GM10266 (cell line): Measurements from ENCODE around the gene NEIL3.

Experiments
- DNase-seq: peaks from one replicate; pipeline ENCODE4 v3.0.0; 2012; ENCODE audit errors: extremely low spot score
- CTCF ChIP-seq: IDR thresholded peaks from 2 replicates; pipeline ENCODE4 v1.5.1; 2012; ENCODE audit warnings: mild to moderate bottlenecking, low read depth; ENCODE audit not compliant: control insufficient read depth, insufficient read depth; ENCODE audit errors: missing control alignments

The NEIL3 gene

GRCh38 chr4:177369372-177369771 is 59.7 kb downstream of the NEIL3 start:
- DNase-seq = no peak
- no peak for TF ChIP-seq CTCF

GRCh38 chr4:177371461-177371860 is 61.8 kb downstream of the NEIL3 start:
- no peak for TF ChIP-seq CTCF
- no peak for DNase-seq

GRCh38 chr4:177374966-177375365 is 65.3 kb downstream of the NEIL3 start:
- no peak for TF ChIP-seq CTCF
- DNase-seq = no peak

DNA sequence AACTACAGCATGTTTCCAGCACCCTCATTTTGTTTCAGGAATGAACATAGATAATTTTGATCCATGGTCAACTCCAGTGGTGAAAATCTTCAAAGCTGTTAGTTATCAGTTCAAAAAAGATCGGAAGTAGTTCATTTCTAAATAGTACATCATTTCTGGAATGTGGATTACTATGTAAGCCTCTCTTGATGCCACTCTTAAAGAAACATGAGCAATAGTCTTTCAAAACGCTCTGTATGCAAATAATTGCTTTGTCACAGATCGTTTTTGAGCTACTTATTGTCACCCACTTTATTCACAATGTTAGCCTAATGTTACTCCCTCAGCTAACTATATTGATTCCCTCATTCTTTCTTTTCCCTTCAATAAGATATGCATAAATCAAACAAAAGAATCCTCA is 65.7 kb downstream of the NEIL3 start:
- no peak for DNase-seq
- TF ChIP-seq CTCF = no peak

DNA sequence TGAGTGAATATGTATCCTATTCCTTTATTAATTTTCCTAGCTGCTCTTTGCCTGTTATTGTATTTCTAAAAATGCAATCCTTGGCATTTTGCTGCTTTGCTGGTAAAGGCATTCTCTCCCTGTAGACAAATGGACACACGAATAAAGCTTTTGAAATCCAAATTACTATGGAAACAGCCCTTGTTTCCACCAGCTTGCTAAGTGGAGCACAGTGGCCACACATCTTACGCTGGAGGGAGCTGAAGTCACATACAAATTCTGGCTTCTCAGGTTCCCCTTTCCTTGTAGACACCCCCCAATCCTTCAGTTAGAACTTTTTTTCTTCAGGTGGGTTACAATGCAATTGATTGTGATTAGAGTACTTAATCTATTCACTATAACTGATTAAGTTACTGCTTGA is 66.3 kb downstream of the NEIL3 start:
- no peak for TF ChIP-seq CTCF
- no peak for DNase-seq

GRCh38 chr4:177380730-177381287 is 71.1 kb downstream of the NEIL3 start:
- no peak for DNase-seq

More at GRCh38 chr4:177380730-177381287, 71.1 kb downstream of the NEIL3 start:
- no peak for TF ChIP-seq CTCF
